CD4-positive, alpha-beta T cell treated with Interleukin-21 for 1 hour (primary cell): ENCODE measurements around the gene CSNK1G3.

ENCODE experiments used
- DNase-seq: peaks from one replicate; pipeline ENCODE4 v3.0.0-alpha.2; 2020

Gene CSNK1G3

DNA sequence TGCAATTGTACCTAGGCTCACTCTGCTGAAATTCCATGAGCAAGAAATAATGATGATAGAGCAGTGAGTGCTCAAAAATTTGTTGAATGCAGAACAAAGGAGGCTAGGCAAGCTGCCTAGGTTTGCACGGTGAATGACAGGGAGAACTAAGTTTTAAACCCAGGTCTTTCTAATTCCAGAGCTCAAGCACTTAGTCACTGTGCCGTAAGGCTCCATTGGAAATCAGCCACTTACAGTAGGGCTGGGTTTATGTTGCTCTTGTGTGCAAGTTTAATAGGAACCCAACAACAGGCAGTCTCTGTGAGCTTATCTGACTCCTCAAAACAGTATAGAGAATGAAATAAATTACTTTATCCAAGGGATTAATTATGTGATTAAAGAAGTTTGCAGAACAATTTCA lies 147.0 kb downstream of the CSNK1G3 start:
- no peak for DNase-seq

DNA sequence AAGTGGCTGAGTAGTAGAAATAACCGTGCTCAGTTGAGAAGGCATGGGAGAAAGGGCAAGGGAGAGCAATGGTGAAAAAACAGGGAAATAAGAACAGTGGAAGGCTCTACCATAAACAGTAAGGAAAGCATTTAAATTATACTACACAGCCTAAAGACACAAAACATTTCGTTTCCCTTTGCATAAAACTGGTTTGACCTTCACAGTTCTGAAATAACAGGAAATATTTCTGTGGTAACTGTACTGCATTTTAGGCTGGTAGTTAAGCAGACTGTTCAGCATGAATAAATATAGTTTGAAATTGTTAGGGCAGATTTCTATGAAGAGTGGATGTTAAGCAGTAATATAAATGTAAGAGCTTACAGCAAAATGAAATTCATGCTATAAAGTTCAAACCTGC lies 147.5 kb downstream of the CSNK1G3 start:
- no peak for DNase-seq

DNA sequence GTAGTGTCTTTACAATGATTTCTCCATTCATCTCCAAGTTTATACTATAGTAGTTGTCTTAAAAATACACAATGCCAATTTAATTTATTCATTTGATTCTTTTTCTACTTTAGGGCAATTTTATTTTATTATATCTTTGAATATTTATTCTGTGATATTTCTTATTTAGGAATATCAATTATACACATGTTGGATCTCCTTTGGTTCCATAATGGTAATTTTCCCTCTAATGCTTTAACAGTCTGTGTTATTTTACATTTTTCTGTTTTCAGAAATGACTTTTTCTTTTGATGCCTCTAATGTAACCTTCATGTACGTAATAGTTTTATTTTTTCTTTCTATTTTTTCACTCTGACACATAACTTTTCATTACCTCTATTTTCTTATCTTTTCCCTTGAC lies 153.0 kb downstream of the CSNK1G3 start:
- no peak for DNase-seq

DNA sequence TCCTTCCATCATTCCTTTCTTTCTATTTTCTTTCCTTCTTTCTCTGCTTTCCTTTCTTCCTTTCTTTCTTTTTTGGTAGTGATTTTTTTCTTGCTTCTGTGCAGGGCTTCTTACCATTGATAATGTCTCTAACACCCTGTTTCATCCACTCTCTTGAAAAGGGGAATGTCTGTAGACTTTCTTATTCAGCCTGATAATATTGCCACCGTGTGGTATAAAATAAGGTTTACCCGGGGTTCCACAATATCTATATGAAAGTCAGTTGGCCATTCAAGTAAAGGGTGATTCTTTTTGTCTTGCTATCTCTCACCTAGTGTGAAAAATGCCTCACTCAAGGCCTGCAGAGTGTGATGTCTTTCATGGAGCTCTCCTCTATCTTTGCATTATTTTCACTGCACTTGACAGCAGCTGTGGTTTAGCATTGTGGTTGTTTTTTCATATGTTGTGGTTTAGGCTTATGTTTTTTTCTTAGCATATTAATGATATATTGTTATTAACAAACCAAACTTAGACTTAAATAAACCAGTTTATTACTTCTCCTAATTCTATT lies 153.9 kb downstream of the CSNK1G3 start:
- DNase-seq, result no peak
